Testis (tissue), 3 donors: ENCODE measurements around the gene ITPK1. TPM values are rescaled to one million over a fixed set of nuclear protein-coding genes. Genes with fewer than 3 reads are reported as not detected.
A peak's percentile ranks its signal among the peaks of the same experiment; 100 is the strongest.

Source experiments
- DNase-seq: peaks from one replicate; pipeline ENCODE4 v3.0.0-alpha.2; 2019
- H3K27ac ChIP-seq, 2 donors: fragments of 200-600 bp; sonication (generic); one replicate each; pipeline ENCODE4 v1.5.1; 2019
- H3K27me3 ChIP-seq: fragments of 200-600 bp; sonication (generic); one replicate; pipeline ENCODE4 v1.5.1; 2019
- H3K36me3 ChIP-seq: fragments of 200-600 bp; sonication (generic); one replicate; pipeline ENCODE4 v1.5.1; 2017; ENCODE audit warnings: low read depth; ENCODE audit errors: missing control alignments
- H3K4me1 ChIP-seq: fragments of 200-600 bp; sonication (generic); one replicate; pipeline ENCODE4 v1.5.1; 2019
- H3K4me3 ChIP-seq, 2 donors: fragments of 200-600 bp; sonication (generic); one replicate each; pipeline ENCODE4 v1.5.1; 2017 to 2019
- H3K9me3 ChIP-seq: fragments of 200-600 bp; sonication (generic); one replicate; pipeline ENCODE4 v1.5.1; 2017
- CTCF ChIP-seq, 3 experiments: fragments of 450-650 bp in 2 of 3; fragments of 200-600 bp in 1 of 3; sonication (generic) in 1 of 3; IDR thresholded peaks; one replicate each; pipeline ENCODE4 v1.5.1; 2016 to 2019; ENCODE audit warnings: antibody characterized with exemption in 3 of 3, mild to moderate bottlenecking in 2 of 3, moderate library complexity in 1 of 3
- POLR2A ChIP-seq: fragments of 450-650 bp; IDR thresholded peaks from one replicate; pipeline ENCODE4 v1.6.1; 2017; ENCODE audit warnings: antibody characterized with exemption, mild to moderate bottlenecking, moderate library complexity
- WGBS, 2 donors: methylation state at CpG; one replicate each; pipeline ENCODE4 v1.1.5; 2018; 5-methylcytosine and 5-hydroxymethylcytosine counted together
- intact Hi-C: fragments of 100-400 bp; cut with DNase I; formaldehyde crosslinking; loops from one replicate; pipeline ENCODE4 v1.15.1; 2023; ENCODE audit warnings: low total_unique reads
- polyA plus RNA-seq: library from polyadenylated mRNA; stranded (reverse); fragments of 350-450 nt; fragmentation: Illumina TruSeq; extraction: RNeasy Lipid Tissue Mini Kit (QIAGEN cat#74804); gene quantifications from one replicate; pipeline ENCODE4 v1.2.3, GENCODE V29; 2014; ENCODE audit warnings: low read depth, low replicate concordance; ENCODE audit not compliant: insufficient read depth
- total RNA-seq, 2 donors: library from RNA; depleted of rRNA; stranded (reverse); fragments of >200 nt; gene quantifications; one replicate each; pipeline ENCODE4 v1.2.3, GENCODE V29; 2016

The ITPK1 gene
- total and polyA plus RNA-seq, 3 donors from 2014 or later: 78.3 to 92.5 (median 90.6) TPM

- H3K4me3 ChIP-seq: no peak overlapping the region
- H3K4me1 ChIP-seq: peaks cover 12% of the 10 kb centered on the region
- WGBS, 2 donors: 70 to 76% methylated on average over 8 of the region's 8 CpGs
- H3K27me3 ChIP-seq: no peaks in the 10 kb centered on the region
- peak overlapping the region in 1 of 2 donors; percentile 50 for H3K27ac ChIP-seq
- H3K9me3 ChIP-seq: no peaks in the 10 kb centered on the region
- peak; percentile 59 for DNase-seq
- no peak for TF ChIP-seq POLR2A
- TF ChIP-seq CTCF (IDR thresholded peaks at IDR 0.05): no peak
- intact Hi-C loops: no loop called here
- no peaks in the 10 kb centered on the region for H3K36me3 ChIP-seq
Measured at GRCh38 chr14:92905667-92906066, 210.1 kb downstream of the ITPK1 start.

DNA sequence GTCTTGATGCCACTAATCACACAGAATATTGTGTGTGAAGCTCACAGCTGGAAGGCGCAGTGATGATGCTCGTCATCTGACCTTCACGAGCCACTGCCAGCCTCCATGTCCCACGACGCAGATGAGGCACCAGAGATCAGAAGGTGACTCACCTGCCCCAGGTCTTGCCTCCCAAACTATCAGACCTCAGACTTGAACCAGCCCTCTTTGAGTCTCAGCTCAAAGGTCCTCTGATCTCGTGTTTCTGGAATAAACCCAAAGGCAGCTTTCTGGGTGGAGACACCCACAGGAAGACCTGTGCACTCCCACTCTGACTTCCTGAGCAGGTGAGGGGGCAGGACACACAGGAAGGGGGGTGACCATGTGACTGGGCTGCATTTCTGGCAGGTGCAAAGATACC is 212.4 kb downstream of the ITPK1 start:
- H3K36me3 ChIP-seq: no peaks in the 10 kb centered on the region
- H3K27me3 ChIP-seq: no peaks in the 10 kb centered on the region

GRCh38 chr14:92902726-92903125 is 213.0 kb downstream of the ITPK1 start:
- H3K4me1 ChIP-seq: peaks cover 12% of the 10 kb centered on the region
- peak; percentile 62 for DNase-seq
- H3K9me3 ChIP-seq: no peaks in the 10 kb centered on the region
- intact Hi-C loops: no loop called here
- TF ChIP-seq CTCF (IDR thresholded peaks at IDR 0.05): no peak
- no peak for TF ChIP-seq POLR2A
- no peak overlapping the region for H3K4me3 ChIP-seq
- H3K27ac ChIP-seq: peak overlapping the region; percentile 24 to 39
- H3K36me3 ChIP-seq: no peaks in the 10 kb centered on the region
- WGBS, 2 donors: 32 to 35% methylated on average over 14 to 17 of the region's 17 CpGs
- no peaks in the 10 kb centered on the region for H3K27me3 ChIP-seq

More for the DNA sequence above, 212.4 kb downstream of the ITPK1 start:
- Histone ChIP-seq H3K4me3 (no peak overlapping the region), H3K4me1 (peaks cover 12% of the 10 kb centered on the region), H3K27ac (peak overlapping the region in 1 of 2 donors; percentile 24), H3K9me3 (no peaks in the 10 kb centered on the region)
- 75 to 90% methylated on average over 5 to 6 of the region's 6 CpGs for WGBS, 2 donors
- TF ChIP-seq CTCF (IDR thresholded peaks at IDR 0.05): no peak
- TF ChIP-seq POLR2A: no peak
- DNase-seq: no peak
- intact Hi-C loops: no loop called here

GRCh38 chr14:92902191-92902590 is 213.5 kb downstream of the ITPK1 start:
- H3K36me3 ChIP-seq: no peaks in the 10 kb centered on the region
- no peak for DNase-seq
- no peaks in the 10 kb centered on the region for H3K27me3 ChIP-seq
- TF ChIP-seq CTCF (IDR thresholded peaks at IDR 0.05) (no peak), POLR2A (no peak)
- 60 to 69% methylated on average over 6 of the region's 6 CpGs for WGBS, 2 donors
- intact Hi-C loops: no loop called here
- H3K27ac ChIP-seq: peak overlapping the region; percentile 24 to 39
- no peaks in the 10 kb centered on the region for H3K9me3 ChIP-seq
- peaks cover 12% of the 10 kb centered on the region for H3K4me1 ChIP-seq
- H3K4me3 ChIP-seq: no peak overlapping the region

GRCh38 chr14:92900660-92901059 is 215.1 kb downstream of the ITPK1 start:
- no peak overlapping the region for H3K4me3 ChIP-seq
- intact Hi-C loops: no loop called here
- 93 to 100% methylated on average over 2 of the region's 2 CpGs for WGBS, 2 donors
- TF ChIP-seq CTCF (IDR thresholded peaks at IDR 0.05) (no peak), POLR2A (no peak)
- no peaks in the 10 kb centered on the region for H3K27me3 ChIP-seq
- H3K4me1 ChIP-seq: peaks cover 2% of the 10 kb centered on the region
- no peak overlapping the region for H3K27ac ChIP-seq
- H3K36me3 ChIP-seq: no peaks in the 10 kb centered on the region
- no peak for DNase-seq
- H3K9me3 ChIP-seq: no peaks in the 10 kb centered on the region
